Mesothelial cell of epicardium (in vitro differentiated cells): ENCODE measurements around the gene MUC5AC. TPM values are rescaled to one million over a fixed set of nuclear protein-coding genes. Genes with fewer than 3 reads are reported as not detected.

Experiments
- DNase-seq, 2 experiments: peaks; one replicate each; pipeline ENCODE4 v3.0.0; 2021; ENCODE audit warnings: low spot score in 2 of 2; ENCODE audit not compliant: unreplicated experiment in 2 of 2
- H3K27ac Mint-ChIP-seq: 2 replicates; pipeline ENCODE4 v1.8.0; 2021; ENCODE audit warnings: mixed read lengths
- H3K27me3 Mint-ChIP-seq: 2 replicates; pipeline ENCODE4 v1.8.0; 2021; ENCODE audit warnings: low read depth, mixed read lengths
- H3K36me3 Mint-ChIP-seq: 2 replicates; pipeline ENCODE4 v1.8.0; 2021; ENCODE audit warnings: mixed read lengths
- H3K4me1 Mint-ChIP-seq: 2 replicates; pipeline ENCODE4 v1.8.0; 2021; ENCODE audit warnings: mixed read lengths
- H3K4me3 Mint-ChIP-seq: 2 replicates; pipeline ENCODE4 v1.8.0; 2021; ENCODE audit warnings: mild to moderate bottlenecking, moderate library complexity, mixed read lengths
- H3K9me3 Mint-ChIP-seq: 2 replicates; pipeline ENCODE4 v1.8.0; 2021; ENCODE audit warnings: mixed read lengths
- CTCF ChIP-seq: fragments of 200-600 bp; sonication (generic); IDR thresholded peaks from one replicate; pipeline ENCODE4 v1.5.0; 2021; ENCODE audit warnings: antibody characterized with exemption; ENCODE audit not compliant: unreplicated experiment
- total RNA-seq: library from RNA; stranded (reverse); gene quantifications from 3 replicates; pipeline ENCODE4 v1.2.1, GENCODE V29; 2021

The MUC5AC gene
- total RNA-seq, 1 donor from 2014 or later: not detected

GRCh38 chr11:1219446-1219833 is 61.7 kb downstream of the MUC5AC start:
- TF ChIP-seq CTCF: no peak
- DNase-seq: no peak
- Mint-ChIP-seq H3K4me3 (no peak overlapping the region), H3K27me3 (peaks cover 36% of the 10 kb centered on the region), H3K27ac (no peak overlapping the region), H3K9me3 (no peaks in the 10 kb centered on the region), H3K4me1 (no peaks in the 10 kb centered on the region), H3K36me3 (no peaks in the 10 kb centered on the region)

- H3K4me3 Mint-ChIP-seq: no peak overlapping the region
- TF ChIP-seq CTCF: no peak
- no peaks in the 10 kb centered on the region for H3K36me3 Mint-ChIP-seq
- no peaks in the 10 kb centered on the region for H3K4me1 Mint-ChIP-seq
- DNase-seq: no peak
- H3K27ac Mint-ChIP-seq: no peak overlapping the region
- no peaks in the 10 kb centered on the region for H3K9me3 Mint-ChIP-seq
- H3K27me3 Mint-ChIP-seq: peaks cover 30% of the 10 kb centered on the region
Measured at GRCh38 chr11:1219834-1220815, 62.4 kb downstream of the MUC5AC start.

GRCh38 chr11:1220941-1221721 is 63.4 kb downstream of the MUC5AC start:
- no peak for DNase-seq
- H3K36me3 Mint-ChIP-seq: no peaks in the 10 kb centered on the region
- TF ChIP-seq CTCF: no peak
- H3K9me3 Mint-ChIP-seq: no peaks in the 10 kb centered on the region
- no peak overlapping the region for H3K4me3 Mint-ChIP-seq
- no peak overlapping the region for H3K27ac Mint-ChIP-seq
- H3K4me1 Mint-ChIP-seq: no peaks in the 10 kb centered on the region
- H3K27me3 Mint-ChIP-seq: peaks cover 23% of the 10 kb centered on the region

GRCh38 chr11:1221848-1222311 is 64.1 kb downstream of the MUC5AC start:
- Mint-ChIP-seq H3K27me3 (peaks cover 17% of the 10 kb centered on the region), H3K27ac (no peak overlapping the region), H3K36me3 (no peaks in the 10 kb centered on the region), H3K4me3 (no peak overlapping the region), H3K9me3 (no peaks in the 10 kb centered on the region), H3K4me1 (no peaks in the 10 kb centered on the region)
- no peak for TF ChIP-seq CTCF
- DNase-seq: no peak

GRCh38 chr11:1222491-1223345 is 65.0 kb downstream of the MUC5AC start, which contains the start of gene MUC5B:
MUC5B (plus strand) TSS chr11:1223066; CDS start chr11:1223124, 58 bp downstream.
- Mint-ChIP-seq H3K4me3 (no peak within 1 kb of the TSS), H3K9me3 (no peaks in the 10 kb centered on the region), H3K27ac (no peak within 1 kb of the TSS), H3K4me1 (no peaks in the 10 kb centered on the region), H3K27me3 (peaks cover 9% of the 10 kb centered on the region), H3K36me3 (no peaks in the 10 kb centered on the region)
- no peak for TF ChIP-seq CTCF
- peak in 1 of 2 experiments; percentile 18 for DNase-seq
